NCI-H226 (cell line): ENCODE measurements around the gene EEFSEC.

Source experiments
- DNase-seq: peaks from one replicate; pipeline ENCODE4 v3.0.0-alpha.2; 2015

The EEFSEC gene

GRCh38 chr3:128356822-128357221 is 203.5 kb downstream of the EEFSEC start:
- no peak for DNase-seq

- no peak for DNase-seq
Observed at GRCh38 chr3:128357538-128357937, 204.3 kb downstream of the EEFSEC start.

- DNase-seq, result no peak
Observed at GRCh38 chr3:128358156-128358895, 205.0 kb downstream of the EEFSEC start.

DNA sequence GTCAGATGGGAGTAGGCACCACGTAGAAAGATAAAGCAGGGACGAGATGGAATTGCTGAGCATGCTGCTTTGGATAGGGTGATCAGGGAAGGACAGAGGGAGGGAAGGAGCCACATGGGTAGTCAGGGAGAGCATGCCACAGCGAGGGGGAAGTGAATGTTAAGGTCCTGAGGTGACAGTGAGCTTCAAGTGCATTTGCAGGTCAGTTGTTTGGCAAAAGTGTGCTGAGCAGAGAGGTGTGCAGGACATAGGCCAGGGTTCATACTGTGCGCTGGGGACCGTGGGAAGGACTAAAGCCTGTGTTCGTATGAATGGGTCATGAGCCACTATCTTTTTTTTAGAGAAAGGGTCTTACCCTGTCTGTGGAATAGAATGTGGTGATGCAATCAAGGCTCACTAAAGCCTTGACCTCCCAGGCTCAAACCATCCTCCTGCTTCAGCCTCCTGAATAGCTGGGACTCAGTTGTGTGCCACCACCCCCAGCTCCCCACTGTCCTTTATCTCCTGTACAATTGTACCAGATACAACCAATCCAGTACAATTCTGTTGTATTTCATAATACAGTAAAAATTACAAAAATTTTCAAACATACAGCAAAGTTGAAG is 205.9 kb downstream of the EEFSEC start:
- no peak for DNase-seq

GRCh38 chr3:128359846-128360642 is 206.8 kb downstream of the EEFSEC start:
- DNase-seq, result no peak

DNA sequence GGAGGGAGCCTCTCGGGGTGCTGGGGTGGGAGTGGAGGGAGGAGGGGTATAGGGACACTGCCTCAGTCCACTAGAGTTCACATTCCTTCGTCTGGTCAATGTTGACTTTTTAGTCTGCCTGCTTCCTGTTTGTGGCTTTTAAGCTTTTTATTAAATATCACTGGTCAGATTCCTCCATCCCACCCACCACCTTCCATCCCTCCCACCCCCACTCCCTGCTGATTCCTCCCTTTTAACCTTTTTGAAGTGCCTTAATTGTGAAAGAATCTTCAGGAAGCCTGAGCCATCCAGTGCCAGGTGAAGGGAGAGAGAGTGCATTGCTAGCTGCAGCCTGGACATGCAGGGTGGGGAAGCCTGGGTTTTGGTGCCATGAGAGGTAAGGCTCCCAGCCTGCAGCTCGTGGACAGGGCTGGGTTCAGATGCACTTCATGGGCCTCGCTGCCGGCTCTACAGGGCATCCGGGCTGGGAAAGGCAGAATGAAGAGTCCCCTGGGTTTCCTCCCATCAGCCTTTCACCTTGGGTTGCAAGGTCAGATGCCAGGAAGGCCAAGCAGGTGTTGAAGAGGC is 207.5 kb downstream of the EEFSEC start:
- DNase-seq, result no peak

GRCh38 chr3:128362026-128362965 is 209.0 kb downstream of the EEFSEC start:
- DNase-seq, result no peak

DNA sequence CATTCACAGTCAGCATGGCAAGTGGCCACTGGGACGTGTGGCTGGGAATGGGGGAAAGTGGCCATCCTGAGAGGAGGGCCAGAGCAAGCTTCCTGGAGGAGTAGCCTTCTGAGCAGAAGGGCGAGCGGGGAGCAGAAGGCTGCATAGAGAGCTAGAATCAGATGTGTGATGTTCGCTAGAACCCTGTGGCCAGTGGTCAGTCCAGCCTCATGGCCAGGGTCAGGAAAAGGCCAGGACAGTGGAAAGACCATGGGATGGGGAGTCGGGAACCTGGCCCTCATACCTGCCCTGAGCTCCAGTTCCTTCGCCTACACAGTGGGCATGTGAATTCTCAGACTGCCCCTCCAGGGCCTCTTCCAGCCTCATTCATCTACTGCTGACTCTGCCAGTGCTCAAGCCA is 211.0 kb downstream of the EEFSEC start:
- no peak for DNase-seq

- no peak for DNase-seq
Observed at GRCh38 chr3:128364808-128365360, 211.6 kb downstream of the EEFSEC start.

DNA sequence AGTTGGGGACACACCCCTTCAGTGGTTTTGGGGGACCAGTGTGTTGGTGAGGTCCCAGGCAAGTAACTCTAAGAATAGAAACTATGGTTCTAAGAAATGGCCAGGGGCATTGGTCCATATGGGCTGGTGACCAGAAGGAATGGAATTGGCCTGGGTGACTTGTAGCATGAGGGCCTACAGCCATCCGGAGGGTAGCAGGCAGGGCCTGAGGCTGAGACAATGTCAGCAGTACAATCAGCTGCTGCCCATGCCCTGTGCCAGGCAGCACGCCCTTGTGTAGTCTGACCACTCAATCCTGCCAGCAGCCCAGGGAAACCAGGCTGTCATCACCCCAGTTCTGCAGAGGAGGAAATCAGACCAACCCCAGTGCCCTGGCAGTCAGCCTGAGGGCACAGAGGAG is 212.9 kb downstream of the EEFSEC start:
- no peak for DNase-seq

DNA sequence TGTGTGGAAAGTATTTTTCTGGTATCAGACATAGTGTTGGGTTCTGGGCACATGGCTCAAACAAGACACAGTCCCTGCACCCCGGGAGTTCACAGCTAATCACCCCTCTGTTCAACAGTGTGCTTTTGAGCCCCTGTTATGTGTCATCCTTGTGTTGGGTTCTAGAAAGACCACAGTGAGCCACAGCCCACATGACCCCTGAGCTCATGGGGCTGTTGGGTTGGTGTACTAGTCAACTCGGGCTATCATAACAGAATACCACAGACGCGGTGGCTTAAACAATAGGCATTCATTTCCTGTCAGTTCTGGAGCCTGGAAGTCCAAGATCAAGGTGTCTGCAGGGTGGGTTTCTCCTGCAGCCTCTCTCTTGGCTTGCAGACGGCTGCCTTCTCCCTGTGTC is 213.4 kb downstream of the EEFSEC start:
- DNase-seq, result no peak

DNA sequence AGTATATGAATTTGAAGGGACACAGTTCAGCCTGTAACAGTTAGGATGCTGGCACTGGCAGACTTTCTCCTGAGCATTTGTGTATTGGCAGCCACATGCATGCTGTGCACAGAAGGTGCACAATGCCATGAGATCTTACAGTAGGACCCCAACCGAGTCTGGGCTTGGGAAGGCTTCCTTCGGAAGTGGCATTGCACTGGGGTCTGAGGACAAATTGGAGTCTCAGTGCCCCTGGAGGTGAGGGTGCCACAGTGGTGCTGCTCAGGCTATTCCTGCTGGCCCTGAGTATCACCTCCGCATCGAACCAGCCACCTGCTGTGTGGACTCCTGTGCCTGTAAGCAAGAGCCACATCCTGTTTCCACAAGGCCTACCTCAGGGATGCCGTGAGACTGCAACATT is 213.9 kb downstream of the EEFSEC start:
- DNase-seq, result no peak

DNA sequence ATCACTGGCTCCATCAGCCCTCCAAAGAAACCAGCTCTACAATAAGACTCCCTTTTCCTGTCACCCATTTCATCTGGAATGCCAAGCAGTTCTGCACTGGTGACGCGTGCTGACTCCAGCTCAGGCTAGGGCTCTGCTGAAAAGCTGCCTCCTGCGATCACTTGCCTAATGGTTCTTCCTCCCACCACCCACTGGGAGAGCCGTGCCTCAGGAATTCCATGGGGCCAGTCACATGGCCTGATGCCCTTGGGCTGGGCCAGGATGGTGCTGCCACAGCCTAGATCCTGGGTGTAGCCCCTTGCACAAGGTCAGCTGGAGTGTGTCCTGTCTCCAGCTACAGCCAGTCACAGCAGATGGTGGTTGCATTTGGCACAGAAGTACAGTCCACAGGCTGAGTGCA is 214.5 kb downstream of the EEFSEC start:
- DNase-seq, result peak; percentile 34

DNA sequence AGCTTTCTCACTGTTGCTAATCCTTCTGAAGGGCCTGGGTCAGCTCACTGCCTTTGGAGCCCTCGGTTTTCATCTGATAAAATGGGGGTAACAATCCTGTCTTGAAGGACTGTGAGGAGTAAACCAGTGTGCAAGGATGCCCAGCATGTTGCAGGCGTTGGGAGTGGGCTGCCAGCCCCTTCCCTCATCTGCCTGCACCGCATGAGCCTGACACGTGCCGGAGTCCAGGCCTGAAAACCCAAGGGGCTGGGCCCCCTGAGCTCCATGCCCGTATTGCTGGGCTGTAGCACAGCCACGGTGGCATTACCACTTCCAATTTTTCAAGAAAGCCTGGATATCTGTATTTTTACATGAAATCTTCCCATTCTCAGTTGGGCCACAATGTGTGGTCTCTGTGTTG is 215.3 kb downstream of the EEFSEC start:
- no peak for DNase-seq

GRCh38 chr3:128369121-128369703 is 215.9 kb downstream of the EEFSEC start:
- no peak for DNase-seq

- DNase-seq, result no peak
Observed at GRCh38 chr3:128369881-128370642, 216.8 kb downstream of the EEFSEC start.

- no peak for DNase-seq
Observed at GRCh38 chr3:128372281-128372680, 219.0 kb downstream of the EEFSEC start.

GRCh38 chr3:128372707-128373533 is 219.6 kb downstream of the EEFSEC start:
- DNase-seq, result no peak

DNA sequence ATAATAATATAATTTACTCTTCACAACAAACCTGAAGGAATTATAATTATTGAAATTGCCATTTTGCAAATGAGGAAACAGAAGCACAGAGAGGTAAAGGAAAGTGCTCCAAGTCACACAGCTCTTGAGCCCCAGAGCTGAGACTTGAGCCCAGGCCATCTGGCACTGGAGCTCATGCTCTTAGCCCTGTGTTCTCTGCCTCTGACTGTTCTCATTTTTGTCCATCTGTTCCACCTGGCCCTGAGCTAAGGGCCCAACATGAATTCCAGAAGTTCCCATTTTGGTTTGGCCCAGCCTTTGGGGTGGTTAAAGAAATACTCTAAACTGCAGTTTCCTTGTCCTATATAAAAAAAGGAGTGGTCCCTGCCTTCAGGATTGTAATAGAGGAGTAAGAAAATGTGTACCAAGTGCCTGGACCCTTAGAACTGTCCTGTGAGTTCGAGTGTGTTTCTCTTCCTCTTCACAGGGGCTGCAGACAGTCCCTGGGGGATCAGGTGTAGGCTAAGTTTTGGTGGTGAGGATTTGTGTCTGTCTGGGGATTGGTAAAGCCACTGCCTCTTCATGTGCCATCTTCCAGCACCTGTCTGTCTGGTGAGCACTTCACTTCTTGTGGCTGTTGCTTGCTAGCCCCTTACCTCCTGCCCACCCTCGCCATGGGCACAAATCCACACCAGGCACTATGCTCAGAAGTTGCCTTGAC is 221.6 kb downstream of the EEFSEC start:
- DNase-seq, result no peak
